Measurements from ENCODE around the gene PRLR.

PRLR gene

GRCh38 chr5:35048910-35049309 is 181.4 kb downstream of the PRLR start:
- TF ChIP-seq CTCF (IDR thresholded peaks at IDR 0.05; ENCODE audit: low read depth, low read length, missing control alignments) = no peak
- Histone ChIP-seq H3K36me3 (replicated peaks) (no peaks in the 10 kb centered on the region), H3K27me3 (replicated peaks) (no peaks in the 10 kb centered on the region), H3K4me3 (ENCODE audit: low read depth, low read length) (no peak overlapping the region), H3K27ac (no peak overlapping the region)
- no peak for DNase-seq
- in situ Hi-C loops (cut with HindIII; ENCODE audit: low pct_ligation_motif_present, low sequenced_read_pairs) = no loop called here

DNA sequence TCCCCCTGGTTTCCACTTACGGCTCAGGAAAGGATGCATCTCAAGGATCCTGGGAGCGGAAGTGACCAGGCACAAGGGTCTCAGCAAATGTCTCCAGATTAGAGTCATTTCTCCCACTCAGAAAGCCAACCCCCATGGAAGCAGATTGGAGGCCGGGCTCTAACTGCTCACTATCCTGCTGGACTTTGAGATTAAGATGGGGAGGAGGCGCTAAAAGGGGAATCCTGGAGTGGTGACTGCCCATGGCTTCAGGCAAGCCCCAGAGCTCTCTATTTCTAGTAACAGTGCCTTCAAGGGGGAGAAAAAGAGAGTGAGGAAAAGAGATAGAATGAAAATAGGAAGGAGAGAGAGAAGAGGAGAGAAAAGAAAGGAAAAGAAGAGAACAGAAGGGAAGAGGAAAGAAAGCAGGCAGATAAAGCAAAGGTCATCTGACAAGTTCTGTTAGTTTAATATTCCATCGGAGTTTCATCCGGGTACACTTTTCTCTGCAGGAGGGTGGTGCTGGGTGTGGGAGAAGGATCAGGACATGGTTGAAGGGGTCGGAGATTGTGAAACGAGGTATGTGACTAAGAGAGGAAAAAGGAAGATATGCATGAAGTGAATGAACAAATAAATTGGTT is 182.4 kb downstream of the PRLR start, which contains the start of gene AGXT2:
Gene AGXT2 (minus strand): TSS at position 165 of the 620 bp plus-strand sequence. CDS start 57 bp downstream, at position 108.
- TF ChIP-seq CTCF (IDR thresholded peaks at IDR 0.05; ENCODE audit: low read depth, low read length, missing control alignments) = no peak
- Histone ChIP-seq H3K27ac (peak within 1 kb of the TSS; percentile 64), H3K4me3 (ENCODE audit: low read depth, low read length) (no peak within 1 kb of the TSS), H3K27me3 (replicated peaks) (no peaks in the 10 kb centered on the region), H3K36me3 (replicated peaks) (no peaks in the 10 kb centered on the region)
- DNase-seq = no peak
- in situ Hi-C loops (cut with HindIII; ENCODE audit: low pct_ligation_motif_present, low sequenced_read_pairs) = no loop called here

GRCh38 chr5:35046774-35047173 is 183.5 kb downstream of the PRLR start:
- Histone ChIP-seq H3K4me3 (ENCODE audit: low read depth, low read length) (no peak overlapping the region), H3K27ac (peak overlapping the region; percentile 71), H3K27me3 (replicated peaks) (no peaks in the 10 kb centered on the region), H3K36me3 (replicated peaks) (no peaks in the 10 kb centered on the region)
- in situ Hi-C loops (cut with HindIII; ENCODE audit: low pct_ligation_motif_present, low sequenced_read_pairs) = no loop called here
- no peak for TF ChIP-seq CTCF (IDR thresholded peaks at IDR 0.05; ENCODE audit: low read depth, low read length, missing control alignments)
- DNase-seq = peak; percentile 99

DNA sequence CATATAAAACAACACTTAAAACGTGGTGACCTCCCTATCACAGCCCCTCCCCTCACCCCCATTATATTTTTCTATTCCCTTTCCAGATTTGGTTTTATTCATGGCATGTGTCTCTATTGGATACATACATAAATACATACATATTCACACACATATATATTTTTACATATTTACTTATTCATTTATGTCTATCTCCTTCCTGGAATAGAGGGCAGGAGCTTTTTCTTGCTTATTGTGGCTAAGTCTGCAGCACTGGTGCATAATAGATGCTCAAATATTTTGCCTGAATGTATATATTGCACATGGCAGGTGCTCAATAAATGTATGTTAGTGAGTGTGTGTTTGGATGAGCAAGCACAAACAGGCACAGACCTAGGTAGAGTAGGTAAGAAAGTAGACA is 185.0 kb downstream of the PRLR start:
- TF ChIP-seq CTCF (IDR thresholded peaks at IDR 0.05; ENCODE audit: low read depth, low read length, missing control alignments) = no peak
- Histone ChIP-seq H3K27me3 (replicated peaks) (no peaks in the 10 kb centered on the region), H3K4me3 (ENCODE audit: low read depth, low read length) (no peak overlapping the region), H3K36me3 (replicated peaks) (no peaks in the 10 kb centered on the region), H3K27ac (no peak overlapping the region)
- no peak for DNase-seq
- in situ Hi-C loops (cut with HindIII; ENCODE audit: low pct_ligation_motif_present, low sequenced_read_pairs) = no loop called here

DNA sequence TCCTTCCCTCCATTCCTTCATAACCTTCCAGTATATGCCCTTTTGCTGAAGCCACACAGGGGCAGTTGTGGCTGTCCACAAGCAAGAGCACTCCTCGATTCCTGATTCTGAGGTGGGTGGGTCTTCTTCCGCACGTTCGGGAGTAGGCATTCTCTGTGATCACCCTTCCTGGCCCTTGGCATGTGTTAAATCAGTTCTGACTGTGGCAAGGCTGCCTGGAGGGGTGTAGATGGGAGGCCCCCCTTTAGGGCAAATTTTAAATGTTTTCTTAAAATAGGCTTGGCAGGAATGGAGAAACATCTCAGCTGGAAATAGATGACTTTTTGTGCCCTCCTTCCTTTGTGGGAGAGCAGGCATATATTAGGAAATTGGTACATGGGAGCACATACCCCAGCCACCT is 185.6 kb downstream of the PRLR start:
- no peak for DNase-seq
- Histone ChIP-seq H3K27me3 (replicated peaks) (no peaks in the 10 kb centered on the region), H3K36me3 (replicated peaks) (no peaks in the 10 kb centered on the region), H3K27ac (no peak overlapping the region), H3K4me3 (ENCODE audit: low read depth, low read length) (no peak overlapping the region)
- in situ Hi-C loops (cut with HindIII; ENCODE audit: low pct_ligation_motif_present, low sequenced_read_pairs) = no loop called here
- no peak for TF ChIP-seq CTCF (IDR thresholded peaks at IDR 0.05; ENCODE audit: low read depth, low read length, missing control alignments)

GRCh38 chr5:35042781-35043180 is 187.5 kb downstream of the PRLR start:
- no peak for TF ChIP-seq CTCF (IDR thresholded peaks at IDR 0.05; ENCODE audit: low read depth, low read length, missing control alignments)
- Histone ChIP-seq H3K36me3 (replicated peaks) (no peaks in the 10 kb centered on the region), H3K27ac (no peak overlapping the region), H3K4me3 (ENCODE audit: low read depth, low read length) (no peak overlapping the region), H3K27me3 (replicated peaks) (no peaks in the 10 kb centered on the region)
- in situ Hi-C loops (cut with HindIII; ENCODE audit: low pct_ligation_motif_present, low sequenced_read_pairs) = no loop called here
- DNase-seq = no peak
